ENCODE measurements around the gene PDCD2L. TPM values are rescaled to one million over a fixed set of nuclear protein-coding genes. Genes with fewer than 3 reads are reported as not detected.

Gene PDCD2L
- total RNA-seq, 1 donor from 2014 or later, result 10.6 TPM

DNA sequence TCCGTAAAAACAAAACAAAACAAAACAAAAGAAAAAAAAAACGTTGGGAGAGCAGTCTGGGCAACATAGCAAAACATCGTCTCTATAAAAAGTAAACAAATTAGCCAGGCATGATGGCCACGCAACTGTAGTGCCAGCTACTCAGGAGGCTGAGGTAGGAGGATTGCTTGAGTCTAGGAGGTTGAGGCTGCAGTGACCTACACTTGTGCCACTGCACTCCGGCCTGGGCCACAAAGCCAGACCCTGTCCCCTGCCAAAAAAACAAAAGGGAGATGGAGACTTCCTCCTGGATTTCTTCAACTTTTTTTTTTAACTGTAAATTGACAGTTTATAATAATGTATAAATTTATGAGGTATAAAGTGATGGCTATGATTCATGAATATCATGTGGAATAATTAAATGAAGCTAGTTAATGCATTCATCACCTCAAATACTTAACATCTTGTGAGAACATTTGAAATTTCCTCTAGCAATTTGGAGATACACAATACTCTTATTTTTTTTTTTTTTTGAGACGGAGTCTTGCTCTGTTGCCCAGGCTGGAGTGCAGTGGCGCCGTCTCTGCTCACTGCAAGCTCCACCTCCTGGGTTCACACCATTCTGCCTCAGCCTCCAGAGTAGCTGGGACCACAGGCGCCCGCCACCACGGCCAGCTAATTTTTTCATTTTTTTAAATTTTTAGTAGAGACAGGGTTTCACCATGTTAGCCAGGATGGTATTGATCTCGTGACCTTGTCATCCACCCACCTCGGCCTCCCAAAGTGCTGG, 1.9 kb downstream of the PDCD2L start:
- DNase-seq (ENCODE audit: missing footprints), result no peak
- ATAC-seq, result no peak
- intact Hi-C loops (cut with DNase I), result no loop called here

DNA sequence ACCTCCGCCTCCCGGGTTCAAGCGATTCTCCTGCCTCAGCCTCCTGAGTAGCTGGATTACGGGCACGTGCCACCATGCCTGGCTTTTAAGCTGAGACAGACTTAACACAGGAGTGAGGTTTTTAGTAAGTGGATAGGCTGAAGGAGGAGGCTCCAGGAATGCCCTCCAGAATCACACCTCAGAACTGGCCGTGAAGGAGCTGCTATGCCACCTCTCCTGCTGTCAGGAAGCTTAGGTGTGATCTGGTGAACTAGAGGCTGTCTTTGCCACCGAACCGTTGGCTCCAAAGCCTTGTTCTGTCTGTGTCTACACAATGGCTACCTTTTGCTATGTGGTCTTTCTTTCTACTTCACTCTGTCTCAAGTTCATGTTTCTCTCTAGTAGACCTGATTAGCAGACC, 4.2 kb downstream of the PDCD2L start:
- ATAC-seq, result no peak
- DNase-seq (ENCODE audit: missing footprints), result no peak
- intact Hi-C loops (cut with DNase I), result no loop called here

DNA sequence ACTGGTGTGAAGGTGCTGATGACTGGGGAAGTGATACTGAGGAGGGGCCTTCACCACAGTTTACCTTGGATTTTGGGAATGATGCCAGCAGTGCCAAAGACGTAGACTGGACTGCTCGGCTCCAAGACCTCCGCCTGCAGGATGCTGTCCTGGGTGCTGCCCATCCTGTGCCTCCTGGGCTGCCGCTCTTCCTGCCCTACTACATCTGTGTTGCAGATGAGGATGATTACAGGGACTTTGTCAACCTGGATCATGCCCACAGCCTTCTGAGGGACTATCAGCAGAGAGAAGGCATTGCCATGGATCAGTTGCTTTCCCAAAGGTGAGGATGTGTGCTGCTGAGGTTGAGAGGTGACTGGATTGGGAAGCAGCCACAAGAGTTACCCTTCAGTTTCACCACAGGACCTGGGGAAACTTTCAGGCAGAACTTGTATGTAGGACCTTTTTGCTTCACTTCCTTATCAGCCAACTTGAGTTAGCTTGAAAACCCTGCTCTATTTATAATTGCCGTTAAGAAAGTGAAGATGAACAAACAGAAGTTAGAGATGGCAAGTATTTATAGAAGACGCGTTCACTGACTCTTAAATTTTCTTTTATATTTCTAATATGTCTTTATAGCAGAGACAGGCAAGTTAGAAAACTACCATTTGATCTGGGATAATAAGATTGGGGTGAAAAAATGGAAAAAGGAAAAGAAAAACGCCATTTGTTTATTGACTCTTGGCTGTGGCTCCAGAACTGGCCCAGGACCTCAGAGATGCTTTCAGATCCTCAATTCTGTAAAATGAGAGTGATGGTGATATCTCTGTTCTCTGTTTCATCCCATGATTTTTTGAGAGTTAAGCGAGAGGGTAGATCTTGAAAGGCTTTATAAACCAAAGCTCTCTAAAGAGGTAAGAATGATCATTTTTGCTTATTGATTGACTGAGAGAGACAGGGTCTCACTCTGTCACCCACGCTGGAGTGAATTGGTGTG, 5.3 kb downstream of the PDCD2L start:
- ATAC-seq (no peak), DNase-seq (ENCODE audit: missing footprints) (no peak)
- intact Hi-C loops (cut with DNase I), result no loop called here

DNA sequence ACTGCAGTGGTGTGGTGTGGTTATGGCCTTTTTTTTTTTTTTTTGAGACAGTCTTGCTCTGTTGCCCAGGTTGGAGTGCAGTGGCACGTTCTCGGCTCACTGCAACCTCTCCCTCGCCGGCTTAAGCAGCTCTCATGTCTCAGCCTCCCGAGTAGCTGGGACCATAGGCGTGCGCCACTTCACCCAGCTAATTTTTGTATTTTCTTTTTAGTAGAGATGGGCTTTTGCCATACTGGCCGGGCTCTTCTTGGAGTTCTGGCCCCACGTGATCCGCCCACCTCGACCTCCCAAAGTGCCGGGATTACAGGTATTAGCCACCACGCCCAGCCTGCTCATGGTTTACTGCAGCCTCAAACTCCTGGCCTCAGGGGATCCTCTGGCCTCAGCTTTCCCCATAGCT, 7.0 kb downstream of the PDCD2L start:
- intact Hi-C loops (cut with DNase I), result no loop called here
- no peak for ATAC-seq
- no peak for DNase-seq (ENCODE audit: missing footprints)

DNA sequence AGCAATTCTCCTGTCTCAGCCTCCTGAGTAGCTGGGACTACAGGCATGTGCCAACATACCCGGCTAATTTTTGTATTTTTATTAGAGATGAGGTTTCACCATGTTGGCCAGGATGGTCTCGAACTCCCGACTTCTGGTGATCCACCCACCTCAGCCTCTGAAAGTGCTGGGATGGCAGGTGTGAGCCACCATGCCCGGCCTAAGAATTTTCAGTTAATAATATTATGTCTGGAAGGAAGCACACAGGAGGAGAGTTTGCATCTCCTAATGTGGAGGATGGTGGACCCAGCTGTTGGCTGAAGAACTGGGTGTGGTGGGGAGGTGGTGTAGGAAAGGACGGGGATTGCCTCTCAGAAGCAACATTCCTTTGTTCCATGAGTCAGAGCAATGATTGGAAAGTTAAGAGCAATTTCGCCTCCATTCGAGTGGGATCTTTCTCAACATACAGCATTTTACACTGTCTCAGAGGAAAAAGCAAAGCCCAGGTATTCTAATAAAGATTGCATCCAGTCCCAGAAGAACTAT, 11.9 kb downstream of the PDCD2L start:
- no peak for DNase-seq (ENCODE audit: missing footprints)
- intact Hi-C loops (cut with DNase I), result no loop called here
- ATAC-seq, result no peak

DNA sequence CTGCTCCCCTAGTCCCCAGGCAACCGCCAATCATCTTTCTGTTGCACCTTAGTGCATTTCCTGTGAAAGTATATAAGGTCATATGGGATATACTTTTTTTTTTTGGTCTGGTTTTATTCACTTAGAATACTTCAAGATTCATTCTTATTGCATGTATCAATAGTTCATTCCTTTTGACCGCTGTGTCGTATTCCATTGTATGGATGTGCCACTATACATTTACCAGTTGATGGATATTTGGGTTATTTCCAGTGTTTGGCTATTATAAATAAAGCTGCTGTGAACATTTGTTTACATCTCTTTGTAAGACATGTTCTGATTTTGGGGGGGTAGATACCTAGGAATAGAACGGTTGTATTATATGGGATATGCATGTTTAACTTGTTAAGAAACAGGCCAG, 14.1 kb downstream of the PDCD2L start:
- DNase-seq (ENCODE audit: missing footprints) (no peak), ATAC-seq (no peak)
- intact Hi-C loops (cut with DNase I), result no loop called here

DNA sequence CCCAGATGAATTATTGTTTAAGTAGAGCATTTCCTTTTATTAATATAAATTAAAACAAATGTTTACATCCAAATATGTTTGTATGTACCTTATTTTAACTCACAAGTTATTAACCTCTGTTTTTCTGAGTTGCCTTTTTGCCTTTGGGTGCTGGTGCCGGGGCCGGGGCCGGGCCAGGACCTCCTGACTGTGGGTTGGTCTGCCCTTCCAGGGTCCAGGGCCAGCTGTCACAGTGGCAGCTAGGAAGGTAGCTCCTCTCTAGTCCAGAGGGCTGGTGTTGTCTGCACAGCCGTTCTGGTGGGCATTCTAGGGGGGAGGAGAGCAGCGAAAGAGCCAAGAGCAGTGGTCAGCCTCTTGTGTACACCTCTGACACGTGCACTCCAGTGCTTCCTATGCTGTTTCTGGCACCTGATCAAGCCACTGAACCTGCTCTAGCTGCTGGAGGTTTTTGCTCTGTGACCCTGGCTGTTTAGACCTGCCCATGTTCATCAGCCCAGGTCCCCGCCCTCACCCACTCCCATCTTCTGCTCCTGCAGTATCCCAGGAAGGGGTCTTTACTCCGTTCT, 22.0 kb downstream of the PDCD2L start:
- DNase-seq (ENCODE audit: missing footprints) (no peak), ATAC-seq (no peak)
- intact Hi-C loops (cut with DNase I), result no loop called here

DNA sequence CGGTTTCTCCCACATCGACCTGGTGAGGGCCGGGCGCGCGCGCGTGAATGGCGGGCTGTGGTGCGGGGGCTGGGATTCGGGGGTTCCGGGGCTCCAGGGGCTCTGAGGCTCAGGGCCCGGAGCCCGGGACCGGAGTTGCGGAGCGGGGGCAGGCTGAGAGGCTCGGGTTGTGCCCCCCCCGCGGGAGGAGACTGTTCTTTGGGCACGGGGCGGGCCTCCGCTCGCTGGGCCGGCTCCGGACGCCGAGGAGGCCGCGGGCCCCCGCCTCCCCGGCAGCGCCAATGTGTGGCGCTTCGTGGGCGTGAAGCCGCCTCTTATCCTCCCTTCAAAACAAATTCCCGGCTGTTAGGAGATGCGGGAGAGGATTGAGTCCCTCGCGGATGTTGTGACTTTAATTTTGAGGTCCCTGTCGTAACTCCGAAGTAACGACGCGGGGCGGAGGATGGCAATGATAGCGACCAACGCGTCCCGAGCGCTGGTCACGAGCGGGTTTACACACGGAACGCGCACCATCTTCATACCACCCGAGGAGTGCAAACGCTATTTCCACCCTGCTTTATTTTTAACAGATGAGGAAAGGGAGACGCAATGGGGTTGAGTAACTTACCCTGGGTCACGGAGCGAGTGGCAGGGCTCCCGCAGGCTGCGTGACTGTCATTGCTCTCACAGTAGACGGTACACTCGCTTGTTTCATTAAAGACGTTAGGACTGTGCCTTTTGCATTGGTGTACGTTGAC, 24.5 kb downstream of the PDCD2L start:
- no peak for DNase-seq (ENCODE audit: missing footprints)
- peak; percentile 75 for ATAC-seq
- intact Hi-C loops (cut with DNase I), result loop anchor here (2.0 kb wide), 2 partner anchors 30 to 72 kb away; no protein-coding TSS in a partner anchor

DNA sequence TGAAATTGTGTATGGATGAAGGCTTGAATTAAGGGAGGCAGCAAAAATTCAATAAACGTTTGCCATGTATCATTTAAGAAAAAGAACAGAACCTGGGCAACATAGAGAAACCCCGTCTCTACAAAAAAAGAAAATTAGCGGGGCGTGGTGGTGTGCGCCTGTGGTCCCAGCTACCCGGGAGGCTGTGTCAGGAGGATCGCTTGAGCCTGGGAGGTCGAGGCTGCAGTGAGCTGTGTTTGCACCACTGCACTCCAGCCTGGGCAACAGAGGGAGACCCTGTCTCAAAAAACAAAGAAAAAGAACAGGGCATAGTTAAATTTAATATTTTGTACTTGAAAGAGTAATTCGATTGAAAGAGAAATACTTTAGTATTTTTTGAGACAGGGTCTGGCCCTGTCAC, 25.4 kb downstream of the PDCD2L start:
- DNase-seq (ENCODE audit: missing footprints) (no peak), ATAC-seq (no peak)
- intact Hi-C loops (cut with DNase I), result loop anchor here (2.0 kb wide), 2 partner anchors 29 to 71 kb away; no protein-coding TSS in a partner anchor

DNA sequence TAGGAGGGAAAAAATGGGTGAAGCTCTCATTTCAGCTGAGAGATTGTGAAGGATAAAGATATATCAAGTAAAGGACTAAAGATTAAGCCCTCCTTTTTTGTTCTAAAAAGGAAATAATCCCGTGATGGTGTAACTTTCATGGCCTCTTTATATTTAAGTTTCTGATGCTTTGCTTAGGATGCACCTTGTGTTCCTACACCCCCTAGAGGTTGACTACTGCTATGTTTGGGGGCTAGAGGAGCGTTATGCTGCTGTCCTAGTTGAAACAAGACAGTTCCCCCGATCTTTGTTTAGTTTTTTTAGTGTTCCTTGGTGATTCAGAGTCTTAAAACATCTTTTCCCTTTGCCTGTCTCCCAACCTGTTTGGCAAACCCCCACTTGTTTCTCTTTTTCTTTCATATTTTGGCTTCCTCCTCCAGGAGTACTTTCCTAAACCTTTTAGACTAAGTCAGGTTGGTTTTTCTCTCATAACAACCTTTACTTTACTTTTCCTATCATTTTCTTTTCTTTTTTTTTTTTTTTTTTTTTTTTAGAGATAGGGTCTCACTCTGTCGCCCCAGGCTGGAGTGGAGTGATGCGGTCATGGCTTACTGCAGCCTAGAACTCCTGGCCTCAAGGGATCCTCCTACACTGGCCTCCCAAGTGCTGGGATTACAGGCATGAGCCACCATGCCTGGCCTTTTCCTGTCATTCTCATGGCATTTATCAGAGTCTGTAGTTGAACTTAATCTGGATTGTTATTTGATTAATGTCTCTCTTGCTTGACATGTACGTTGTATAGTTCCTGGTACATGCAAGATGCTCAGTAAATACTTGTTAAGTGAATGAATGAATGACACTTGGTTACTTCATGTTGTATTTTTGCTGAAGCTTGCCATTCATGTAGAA, 26.8 kb downstream of the PDCD2L start:
- ATAC-seq (no peak), DNase-seq (ENCODE audit: missing footprints) (no peak)
- intact Hi-C loops (cut with DNase I), result loop anchor here (5.0 kb wide), 1 partner anchor 51 kb away; the partner anchor contains the start of gene WTIP

DNA sequence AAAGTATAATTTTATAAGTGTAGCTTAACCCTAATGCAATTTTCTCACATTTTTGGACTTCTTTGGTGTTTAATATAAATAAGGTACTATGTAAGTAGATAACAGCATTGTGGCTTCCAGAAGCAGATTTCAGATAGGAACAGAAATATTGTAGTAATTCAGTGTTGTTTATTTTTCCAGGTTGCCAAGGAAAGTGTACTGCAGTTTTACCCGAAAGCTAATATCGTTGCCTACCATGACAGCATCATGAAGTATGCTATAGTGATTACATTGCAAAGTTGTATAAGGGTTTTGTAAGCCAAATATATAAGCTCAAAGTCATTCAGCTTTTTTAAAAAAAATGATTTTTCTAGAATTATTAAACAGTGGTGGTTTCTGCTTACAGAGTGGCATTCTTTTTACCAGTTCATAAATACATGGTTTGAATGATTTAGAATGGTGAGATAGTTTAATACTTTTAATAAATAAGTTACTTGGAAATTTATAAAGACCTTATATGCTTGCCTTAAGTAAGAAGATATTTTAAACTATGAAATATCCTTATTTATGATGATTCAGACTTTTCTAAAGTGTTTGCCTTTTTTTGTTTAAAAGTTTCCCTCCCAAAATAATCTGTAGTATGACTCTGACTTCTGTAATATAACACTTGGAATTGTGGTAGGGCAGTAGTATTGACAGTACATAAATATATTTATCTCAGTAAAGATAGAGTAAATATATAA, 27.6 kb downstream of the PDCD2L start:
- intact Hi-C loops (cut with DNase I), result loop anchor here (5.0 kb wide), 1 partner anchor 50 kb away; the partner anchor contains the start of gene WTIP
- no peak for DNase-seq (ENCODE audit: missing footprints)
- no peak for ATAC-seq

DNA sequence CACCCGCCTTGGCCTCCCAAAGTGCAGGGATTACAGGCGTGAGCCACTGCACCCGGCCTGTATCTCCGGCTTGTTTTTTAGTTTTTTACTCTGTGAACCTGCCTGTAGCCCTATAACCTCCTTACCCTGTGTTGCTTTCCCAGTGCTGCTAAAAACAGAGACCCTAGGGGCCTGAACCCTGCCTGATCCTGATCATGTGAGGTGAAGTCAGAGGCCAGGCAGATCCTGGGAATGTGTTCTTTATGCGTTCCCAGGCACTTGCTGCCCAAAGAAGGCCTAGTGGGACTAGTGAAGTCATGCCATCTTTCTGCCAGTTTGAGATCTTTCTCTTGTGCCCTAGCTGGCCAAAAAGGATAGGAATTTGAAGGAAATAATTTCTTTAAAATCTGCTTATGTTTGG, 28.6 kb downstream of the PDCD2L start:
- DNase-seq (ENCODE audit: missing footprints) (no peak), ATAC-seq (peak; percentile 27)
- intact Hi-C loops (cut with DNase I), result loop anchor here (5.0 kb wide), 1 partner anchor 50 kb away; the partner anchor contains the start of gene WTIP

DNA sequence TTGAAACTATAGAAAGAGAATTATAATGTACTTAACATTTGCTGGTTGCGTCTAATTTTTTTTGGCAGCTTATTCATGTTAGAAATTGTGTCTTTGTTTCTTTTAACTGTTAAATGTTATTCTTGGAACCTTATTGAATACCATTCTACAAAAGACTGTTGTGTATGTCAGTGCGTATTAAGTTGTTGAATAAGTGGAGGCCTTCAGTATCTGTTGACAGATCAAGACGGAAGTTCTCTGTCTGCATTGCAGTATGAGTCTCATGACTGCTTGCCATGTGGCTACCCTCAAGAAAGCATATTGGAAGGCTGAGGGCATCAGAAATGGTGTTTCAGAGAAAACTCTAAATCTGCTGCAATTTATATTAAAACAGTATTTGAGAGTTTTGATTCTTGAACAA, 32.5 kb downstream of the PDCD2L start:
- intact Hi-C loops (cut with DNase I), result no loop called here

DNA sequence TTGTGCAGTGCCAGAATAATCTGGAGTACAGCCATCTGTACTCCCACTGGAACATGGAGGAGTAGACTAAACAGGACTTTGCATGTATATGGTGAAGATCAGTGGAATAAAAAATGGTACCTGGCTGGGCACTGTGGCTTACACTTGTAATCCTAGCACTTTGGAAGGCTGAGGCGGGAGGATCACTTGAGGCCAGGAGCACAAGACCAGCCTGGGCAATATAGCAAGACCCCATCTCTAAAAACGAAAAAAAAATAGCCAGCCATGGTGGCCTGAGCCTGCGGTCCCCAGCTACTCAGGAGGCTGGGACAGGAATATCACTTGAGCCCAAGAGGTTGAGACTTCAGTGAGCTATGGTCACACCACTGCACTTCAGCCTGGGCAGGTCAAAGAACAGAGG, 44.0 kb downstream of the PDCD2L start:
- no peak for DNase-seq (ENCODE audit: missing footprints)
- no peak for ATAC-seq
- intact Hi-C loops (cut with DNase I), result no loop called here

More for the DNA sequence above, 32.5 kb downstream of the PDCD2L start:
- DNase-seq (ENCODE audit: missing footprints), result no peak
- ATAC-seq, result no peak

DNA sequence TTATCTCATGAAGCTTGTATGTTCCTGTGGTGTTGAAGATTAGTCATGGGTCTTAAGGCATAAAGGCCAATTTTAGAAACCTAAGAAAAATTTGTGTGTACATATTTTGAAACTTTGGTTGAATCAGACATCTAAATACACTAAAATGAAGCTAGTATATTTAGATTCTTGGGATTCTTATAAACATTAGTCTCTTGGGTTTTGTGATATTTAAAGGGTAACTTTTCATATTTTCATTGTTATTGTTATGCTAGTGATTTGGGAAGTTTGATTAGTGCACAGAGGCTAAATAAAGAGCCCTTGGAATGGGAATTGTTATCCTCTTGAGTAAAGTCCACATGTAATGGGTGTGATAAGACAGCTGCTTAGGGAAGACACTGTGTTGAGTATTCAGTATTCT, 48.5 kb downstream of the PDCD2L start:
- intact Hi-C loops (cut with DNase I), result no loop called here
- ATAC-seq, result no peak
- no peak for DNase-seq (ENCODE audit: missing footprints)

DNA sequence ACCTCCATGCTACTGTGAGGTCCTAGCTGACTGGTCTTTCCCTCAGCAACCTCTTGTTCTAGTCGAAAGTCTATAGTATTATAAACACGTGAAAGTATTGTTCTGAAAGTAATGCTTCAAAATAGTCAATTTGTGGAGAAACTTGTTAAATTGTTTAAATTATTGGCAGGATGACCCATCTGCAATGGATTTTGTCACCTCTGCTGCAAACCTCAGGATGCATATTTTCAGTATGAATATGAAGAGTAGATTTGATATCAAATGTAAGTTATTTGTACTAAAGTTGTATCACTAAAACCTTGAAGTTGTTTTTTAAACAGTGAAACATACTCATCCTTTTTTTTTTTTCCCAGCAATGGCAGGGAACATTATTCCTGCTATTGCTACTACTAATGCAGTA, 49.9 kb downstream of the PDCD2L start:
- DNase-seq (ENCODE audit: missing footprints), result no peak
- intact Hi-C loops (cut with DNase I), result no loop called here
- no peak for ATAC-seq

DNA sequence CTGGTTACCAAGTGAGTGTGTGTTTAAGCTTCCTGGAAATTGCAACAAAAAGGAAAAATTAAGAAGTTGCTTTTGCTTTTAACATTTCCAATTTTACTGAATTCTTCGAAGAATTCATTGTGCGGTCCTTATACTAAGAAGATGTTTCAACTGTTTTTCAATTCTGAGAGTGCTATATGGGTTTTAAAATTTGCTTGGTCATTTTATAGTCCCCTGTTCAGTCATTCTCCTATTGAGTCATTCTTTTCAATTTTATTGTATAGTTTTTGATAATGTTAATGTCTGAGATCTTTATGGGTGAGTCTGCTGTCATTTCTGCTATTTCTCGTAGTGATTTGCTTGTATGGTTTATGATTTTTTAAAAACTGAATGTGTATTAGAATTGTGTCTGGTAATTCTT, 50.5 kb downstream of the PDCD2L start:
- ATAC-seq (no peak), DNase-seq (ENCODE audit: missing footprints) (no peak)
- intact Hi-C loops (cut with DNase I), result no loop called here

All from Right ventricle myocardium inferior (tissue), 1 donor.